HCT116 (cell line): ENCODE data around the gene HMG20A. TPM values are rescaled to one million over a fixed set of nuclear protein-coding genes. Genes with fewer than 3 reads are reported as not detected.

Source experiments
- ATAC-seq: fragments of 200-7000 bp; cut with Tn5 transposase; 2 replicates; pipeline ENCODE4 v1.9.1; 2020; ENCODE audit warnings: mild to moderate bottlenecking, moderate library complexity
- BruUV-seq: library from RNA; stranded (reverse); fragments of 400-500 nt; replicated peaks from 2 replicates; lab custom pipeline; 2021; lab: Mats Ljungman, UMichigan
- CTCF ChIA-PET: fragments of 300-600 bp; sonication (Branson Sonifier 250); formaldehyde crosslinking; loops from one replicate; lab custom pipeline; 2021; ENCODE audit warnings: antibody characterized with exemption; lab: Charles Lee
- POLR2A ChIA-PET: fragments of 300-600, 350-600 bp; sonication (Branson Sonifier 250); formaldehyde crosslinking; loops from one replicate; lab custom pipeline; 2021; ENCODE audit warnings: antibody characterized with exemption; lab: Charles Lee
- RAD21 ChIA-PET, 2 experiments: fragments of 300-600 bp; sonication (Branson Sonifier 250); formaldehyde crosslinking; loops; one replicate each; lab custom pipeline; 2023; ENCODE audit warnings: low total read pairs in 2 of 2; ENCODE audit not compliant: uncharacterized antibody in 2 of 2, unreplicated experiment in 2 of 2, low non-redundant PET in 1 of 2; lab: Charles Lee
- DNase-seq: peaks from one replicate; pipeline ENCODE4 v3.0.0-alpha.2; 2010; ENCODE audit warnings: low read depth, low spot score
- H2AFZ ChIP-seq: fragments of 200-600 bp; shearing (Covaris generic), sonication (generic); 2 replicates; pipeline ENCODE4 v1.6.1; 2017; ENCODE audit warnings: low read depth, mixed run types, mixed read lengths, antibody characterized with exemption, low read length; ENCODE audit not compliant: poor library complexity, severe bottlenecking
- H3K27ac ChIP-seq: 2 replicates; pipeline ENCODE4 v1.5.1; 2012; ENCODE audit warnings: low read depth, low read length
- H3K27me3 ChIP-seq: fragments of 200-600 bp; sonication (generic); 2 replicates; pipeline ENCODE4 v1.6.1; 2016; ENCODE audit warnings: mixed run types, low read length, mixed read lengths; ENCODE audit not compliant: insufficient read depth
- H3K36me3 ChIP-seq, 2 experiments: fragments of 200-500 bp in 1 of 2; fragments of 200-600 bp in 1 of 2; sonication (Bioruptor generic) in 1 of 2; sonication (generic) in 1 of 2; 2 replicates each; pipeline versions ENCODE4 v1.5.1 to v1.6.1; 2014 to 2016; ENCODE audit warnings: low read length in 2 of 2, inconsistent platforms in 1 of 2, mixed read lengths in 1 of 2, mixed run types in 1 of 2; ENCODE audit not compliant: insufficient read depth in 2 of 2, control insufficient read depth in 1 of 2
- H3K4me1 ChIP-seq, 2 experiments: fragments of 200-600 bp in 1 of 2; sonication (generic) in 1 of 2; 2 replicates each; pipeline versions ENCODE4 v1.5.1 to v1.6.1; 2012 to 2017; ENCODE audit warnings: low read length in 2 of 2, inconsistent platforms in 1 of 2, mild to moderate bottlenecking in 1 of 2, mixed read lengths in 1 of 2, mixed run types in 1 of 2, moderate library complexity in 1 of 2; ENCODE audit not compliant: insufficient read depth in 2 of 2, control insufficient read depth in 1 of 2
- H3K4me2 ChIP-seq: fragments of 200-600 bp; sonication (generic); 2 replicates; pipeline ENCODE4 v1.6.1; 2017; ENCODE audit warnings: mixed run types, low read length, mixed read lengths
- H3K4me3 ChIP-seq, 2 experiments: fragments of 200-600 bp in 1 of 2; sonication (generic) in 1 of 2; replicated peaks in 1 of 2; 2 replicates each; pipeline ENCODE4 v1.5.1; 2011 to 2016; ENCODE audit warnings: low read length in 2 of 2, control low read depth in 1 of 2, low read depth in 1 of 2, mild to moderate bottlenecking in 1 of 2, mixed read lengths in 1 of 2, mixed run types in 1 of 2
- H3K79me2 ChIP-seq: fragments of 200-600 bp; sonication (generic); 2 replicates; pipeline ENCODE4 v1.6.1; 2017; ENCODE audit warnings: mild to moderate bottlenecking, mixed run types, low read length, moderate library complexity, mixed read lengths; ENCODE audit not compliant: insufficient read depth
- H3K9ac ChIP-seq: fragments of 200-600 bp; sonication (generic); 2 replicates; pipeline ENCODE4 v1.6.1; 2016; ENCODE audit warnings: low read length, mixed read lengths
- H3K9me2 ChIP-seq: fragments of 200-600 bp; sonication (generic), shearing (Covaris generic); 2 replicates; pipeline ENCODE4 v1.6.1; 2017; ENCODE audit warnings: mixed run types, mild to moderate bottlenecking, moderate library complexity; ENCODE audit not compliant: insufficient read depth
- H3K9me3 ChIP-seq, 2 experiments: fragments of 200-500 bp in 1 of 2; fragments of 200-600 bp in 1 of 2; sonication (Bioruptor generic) in 1 of 2; sonication (generic) in 1 of 2; 2 replicates each; pipeline ENCODE4 v1.6.1; 2014 to 2017; ENCODE audit warnings: low read length in 2 of 2, mixed read lengths in 2 of 2, inconsistent platforms in 1 of 2, low read depth in 1 of 2, mild to moderate bottlenecking in 1 of 2, mixed run types in 1 of 2, moderate library complexity in 1 of 2; ENCODE audit not compliant: control insufficient read depth in 1 of 2, insufficient read depth in 1 of 2
- H4K20me1 ChIP-seq: fragments of 200-600 bp; sonication (generic), shearing (Covaris generic); 2 replicates; pipeline ENCODE4 v1.6.1; 2017; ENCODE audit warnings: mixed run types, mild to moderate bottlenecking, moderate library complexity; ENCODE audit not compliant: insufficient read depth
- ATF3 ChIP-seq: IDR thresholded peaks from 2 replicates; pipeline ENCODE4 v1.6.1; 2012
- CBX3 ChIP-seq: IDR thresholded peaks from 2 replicates; pipeline ENCODE4 v1.6.1; 2012; ENCODE audit warnings: low read depth
- CEBPB ChIP-seq: IDR thresholded peaks from 2 replicates; pipeline ENCODE4 v1.6.1; 2012; ENCODE audit warnings: low read depth
- CTCF ChIP-seq, 3 experiments: fragments of 200-600 bp in 1 of 3; sonication (generic) in 1 of 3; IDR thresholded peaks in 2 of 3; conservative IDR thresholded peaks in 1 of 3; 2 replicates each; pipeline ENCODE4 v1.5.1; 2012 to 2017; ENCODE audit warnings: low read depth in 2 of 3, low read length in 2 of 3, antibody characterized with exemption in 1 of 3, borderline replicate concordance in 1 of 3, control low read depth in 1 of 3, mild to moderate bottlenecking in 1 of 3, mixed read lengths in 1 of 3, mixed run types in 1 of 3, moderate library complexity in 1 of 3; ENCODE audit not compliant: insufficient read depth in 1 of 3
- EGR1 ChIP-seq: IDR thresholded peaks from 2 replicates; pipeline ENCODE4 v1.6.1; 2012; ENCODE audit warnings: low read depth
- ELF1 ChIP-seq: IDR thresholded peaks from 2 replicates; pipeline ENCODE4 v1.6.1; 2012; ENCODE audit warnings: low read depth, borderline replicate concordance
- EZH2 ChIP-seq: fragments of 200-600 bp; sonication (generic); IDR thresholded peaks from 2 replicates; pipeline ENCODE4 v1.6.1; 2017; ENCODE audit warnings: antibody characterized with exemption, mixed run types
- EZH2phosphoT487 ChIP-seq: fragments of 200-600 bp; IDR thresholded peaks from 2 replicates; pipeline ENCODE4 v1.6.1; 2018; ENCODE audit warnings: antibody characterized with exemption, borderline replicate concordance
- JUND ChIP-seq: IDR thresholded peaks from 2 replicates; pipeline ENCODE4 v1.6.1; 2012
- POLR2A ChIP-seq: IDR thresholded peaks from 2 replicates; pipeline ENCODE4 v1.7.0; 2011; ENCODE audit warnings: borderline replicate concordance; ENCODE audit not compliant: insufficient read depth, insufficient read length; ENCODE audit errors: extremely low read depth
- RAD21 ChIP-seq: IDR thresholded peaks from 2 replicates; pipeline ENCODE4 v1.6.1; 2012; ENCODE audit warnings: low read depth, mild to moderate bottlenecking
- REST ChIP-seq: IDR thresholded peaks from 2 replicates; pipeline ENCODE4 v1.6.1; 2012; ENCODE audit warnings: low read depth
- SIN3A ChIP-seq: IDR thresholded peaks from 2 replicates; pipeline ENCODE4 v1.6.1; 2012; ENCODE audit warnings: low read depth
- SRF ChIP-seq: IDR thresholded peaks from 2 replicates; pipeline ENCODE4 v1.6.1; 2012; ENCODE audit warnings: low read depth
- TCF7L2 ChIP-seq: IDR thresholded peaks from 2 replicates; pipeline ENCODE4 v1.7.0; 2011; ENCODE audit warnings: borderline replicate concordance, inconsistent platforms; ENCODE audit not compliant: insufficient read depth, insufficient read length; ENCODE audit errors: extremely low read depth
- YY1 ChIP-seq: IDR thresholded peaks from 2 replicates; pipeline ENCODE4 v1.6.1; 2011; ENCODE audit warnings: low read length, low read depth, moderate library complexity, mild to moderate bottlenecking; ENCODE audit not compliant: insufficient replicate concordance; ENCODE audit errors: extremely low read depth
- ZBTB33 ChIP-seq: IDR thresholded peaks from 2 replicates; pipeline ENCODE4 v1.6.1; 2011; ENCODE audit warnings: mild to moderate bottlenecking, low read length, moderate library complexity; ENCODE audit not compliant: insufficient replicate concordance; ENCODE audit errors: extremely low read depth
- ZFX ChIP-seq: fragments of 450-650 bp; IDR thresholded peaks from 2 replicates; pipeline ENCODE4 v1.6.1; 2017
- ZNF274 ChIP-seq: fragments of 200-500 bp; sonication (Bioruptor generic); IDR thresholded peaks from 2 replicates; pipeline ENCODE4 v1.6.1; 2014; ENCODE audit warnings: mild to moderate bottlenecking, low read depth, low read length, inconsistent platforms
- intact Hi-C: fragments of 100-400 bp; cut with micrococcal nuclease; formaldehyde crosslinking; loops from 2 replicates; pipeline ENCODE4 v1.10.0; 2022
- total RNA-seq: library from RNA; stranded (reverse); gene quantifications from one replicate; pipeline ENCODE4 v1.2.1, GENCODE V29; 2021; ENCODE audit not compliant: unreplicated experiment

Gene HMG20A
- total RNA-seq, 1 experiment from 2014 or later = 37.7 TPM

- POLR2A ChIA-PET = no interaction called here
- TF ChIP-seq YY1 = no peak
- no peak for TF ChIP-seq ZBTB33
- no peak for TF ChIP-seq EZH2phosphoT487
- TF ChIP-seq POLR2A = no peak
- TF ChIP-seq ELF1 = no peak
- TF ChIP-seq CBX3 = no peak
- no peak for TF ChIP-seq ATF3
- TF ChIP-seq CTCF (IDR thresholded peaks at IDR 0.05 in 2 of 3, conservative IDR thresholded peaks at IDR 0.05 in 1 of 3; ENCODE audit: borderline replicate concordance in 1 of 3, insufficient read depth in 1 of 3, low read depth in 2 of 3, low read length in 2 of 3) = no peak
- no peak for TF ChIP-seq REST
- TF ChIP-seq ZFX = no peak
- no peak for TF ChIP-seq RAD21
- no peak for TF ChIP-seq ZNF274
- no peak for TF ChIP-seq TCF7L2
- TF ChIP-seq EZH2 = no peak
- no peak for TF ChIP-seq EGR1
- no peak for TF ChIP-seq SRF
- no peak for TF ChIP-seq CEBPB
- no peak for TF ChIP-seq SIN3A
- TF ChIP-seq JUND = no peak
Measured at GRCh38 chr15:77510066-77511057, 89.7 kb downstream of the HMG20A start.

More at GRCh38 chr15:77510066-77511057, 89.7 kb downstream of the HMG20A start:
- H3K79me2 ChIP-seq = no peaks in the 10 kb centered on the region
- no peaks in the 10 kb centered on the region for H4K20me1 ChIP-seq
- no peak overlapping the region for H3K9ac ChIP-seq
- H3K4me1 ChIP-seq = peaks cover 25 to 27% of the 10 kb centered on the region in 2 experiments; a peak in 3 of 4 replicates
- no peaks in the 10 kb centered on the region for H3K27me3 ChIP-seq
- ATAC-seq (no peak), DNase-seq (no peak)
- RAD21 ChIA-PET = no interaction called here
- CTCF ChIA-PET = interaction anchor here (1.5 kb wide), 1 partner anchor 13 kb away, joined by 4 read pairs; no protein-coding TSS in a partner anchor
- H2AFZ ChIP-seq = no peak overlapping the region
- no peak overlapping the region for H3K27ac ChIP-seq
- no peaks in the 10 kb centered on the region for H3K36me3 ChIP-seq
- H3K9me3 ChIP-seq = no peaks in the 10 kb centered on the region
- H3K4me3 ChIP-seq = no peak overlapping the region
- intact Hi-C loops = no loop called here
- no peak overlapping the region for H3K4me2 ChIP-seq
- BruUV-seq = no TSS peak
- no peaks in the 10 kb centered on the region for H3K9me2 ChIP-seq
